Aorta (tissue), 5 donors: ENCODE data around the gene MACROH2A1. TPM values are rescaled to one million over a fixed set of nuclear protein-coding genes. Genes with fewer than 3 reads are reported as not detected.
"Not testable (repeated sequence)": the region's sequence is repeated elsewhere in the genome, so short reads cannot be mapped to it uniquely, and the experiment has no call there.

ENCODE experiments used
- ATAC-seq: fragments of 200-7000 bp; cut with Tn5 transposase; one replicate; pipeline ENCODE4 v1.9.1; 2022; ENCODE audit warnings: moderate library complexity; ENCODE audit not compliant: low FRiP score
- DNase-seq, 2 donors: peaks; one replicate each; pipeline ENCODE4 v3.0.0-alpha.2; 2020
- H3K27ac ChIP-seq, 2 donors: one replicate each; pipeline ENCODE4 v1.5.1; 2013; ENCODE audit warnings: low read length in 2 of 2, mild to moderate bottlenecking in 2 of 2, moderate library complexity in 2 of 2, control low read depth in 1 of 2, inconsistent platforms in 1 of 2, low read depth in 1 of 2
- H3K27me3 ChIP-seq, 2 donors: one replicate each; pipeline ENCODE4 v1.6.1; 2013; ENCODE audit warnings: control low read depth in 1 of 2, low read length in 1 of 2, mild to moderate bottlenecking in 1 of 2, moderate library complexity in 1 of 2; ENCODE audit not compliant: insufficient read depth in 2 of 2, control insufficient read depth in 1 of 2
- H3K36me3 ChIP-seq, 2 donors: one replicate each; pipeline ENCODE4 v1.6.1; 2013; ENCODE audit warnings: control low read depth in 1 of 2, low read length in 1 of 2, mild to moderate bottlenecking in 1 of 2; ENCODE audit not compliant: insufficient read depth in 2 of 2, control insufficient read depth in 1 of 2
- H3K4me1 ChIP-seq, 2 donors: one replicate each; pipeline ENCODE4 v1.6.1; 2013; ENCODE audit warnings: low read length in 2 of 2, control low read depth in 1 of 2, mild to moderate bottlenecking in 1 of 2, moderate library complexity in 1 of 2; ENCODE audit not compliant: insufficient read depth in 2 of 2, control insufficient read depth in 1 of 2
- H3K4me3 ChIP-seq, 2 donors: one replicate each; pipeline ENCODE4 v1.5.1; 2013; ENCODE audit warnings: low read length in 2 of 2, control low read depth in 1 of 2, mild to moderate bottlenecking in 1 of 2
- H3K9me3 ChIP-seq: one replicate; pipeline ENCODE4 v1.6.1; 2013; ENCODE audit warnings: mild to moderate bottlenecking, low read length; ENCODE audit not compliant: control insufficient read depth
- WGBS, 2 donors: extraction: QIAGEN DNeasy Blood & Tissue Kit; methylation state at CpG; one replicate each; pipeline ENCODE4 v1.1.7; 2013; 5-methylcytosine and 5-hydroxymethylcytosine counted together
- intact Hi-C, 2 donors: fragments of 100-400 bp; cut with DNase I; formaldehyde crosslinking; loops; one replicate each; pipeline versions ENCODE4 v1.14.2 to v1.15.0; 2022
- polyA plus RNA-seq, 2 donors: library from polyadenylated mRNA; stranded (reverse); fragments of 200-250 nt; gene quantifications; one replicate each; pipeline ENCODE4 v1.2.3, GENCODE V29; 2013
- total RNA-seq, 2 donors: library from RNA; stranded (reverse); fragmentation: NEBNext Ultra II Directional; extraction: Animal tissue kit (Norgen Biotek cat#: 25700); gene quantifications; one replicate each; pipeline ENCODE4 v1.2.1, GENCODE V29; 2021
- donor health status: healthy with polysubstance abuse.
- donor health status: Bipolar disorder and iron deficiency.
- donor health status: DM: no; HTN: no; CAD: no.
- donor health status: DM: no; HTN: no; CAD: no.
- donor health status: DM: yes; HTN: yes; CAD: no.

MACROH2A1 gene
- total and polyA plus RNA-seq, 4 donors: 79.6 to 113 (median 106) TPM

DNA sequence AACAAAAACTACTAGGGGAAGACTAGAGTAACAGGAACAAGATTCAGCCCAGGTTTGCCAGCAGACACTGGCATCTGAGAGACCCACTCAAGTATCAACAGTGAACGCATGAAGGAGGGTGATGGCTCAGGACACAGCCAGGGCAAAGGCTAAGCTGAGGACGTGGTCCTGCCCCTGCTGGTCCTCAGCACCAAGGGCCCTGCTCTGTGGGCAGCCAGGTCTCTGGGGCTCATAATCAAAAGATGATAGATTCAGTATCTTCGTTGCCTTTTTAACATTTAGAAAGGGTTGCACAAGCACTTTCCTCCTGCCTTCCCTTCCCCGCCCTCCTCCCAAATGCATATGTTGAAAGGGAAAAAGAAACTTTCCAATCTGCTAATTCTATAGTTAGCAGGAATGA, 31.5 kb downstream of the MACROH2A1 start:
- no peaks in the 10 kb centered on the region for H3K27me3 ChIP-seq
- 91% methylated on average over 4 of the region's 4 CpGs for WGBS, 2 donors
- H3K4me3 ChIP-seq: no peak overlapping the region
- peaks cover 4 to 13% of the 10 kb centered on the region in 2 donors for H3K36me3 ChIP-seq
- intact Hi-C loops: no loop called here
- no peak for DNase-seq
- H3K27ac ChIP-seq: no peak overlapping the region
- H3K9me3 ChIP-seq: no peaks in the 10 kb centered on the region
- no peak for ATAC-seq
- no peaks in the 10 kb centered on the region for H3K4me1 ChIP-seq

GRCh38 chr5:135367076-135367475, 32.0 kb downstream of the MACROH2A1 start:
- intact Hi-C loops: no loop called here
- Histone ChIP-seq H3K27me3 (no peaks in the 10 kb centered on the region), H3K36me3 (peaks cover 4 to 13% of the 10 kb centered on the region in 2 donors), H3K27ac (no peak overlapping the region), H3K4me1 (no peaks in the 10 kb centered on the region), H3K9me3 (no peaks in the 10 kb centered on the region), H3K4me3 (no peak overlapping the region)
- ATAC-seq (no peak), DNase-seq (no peak)
- 66 to 72% methylated on average over 2 of the region's 2 CpGs for WGBS, 2 donors

DNA sequence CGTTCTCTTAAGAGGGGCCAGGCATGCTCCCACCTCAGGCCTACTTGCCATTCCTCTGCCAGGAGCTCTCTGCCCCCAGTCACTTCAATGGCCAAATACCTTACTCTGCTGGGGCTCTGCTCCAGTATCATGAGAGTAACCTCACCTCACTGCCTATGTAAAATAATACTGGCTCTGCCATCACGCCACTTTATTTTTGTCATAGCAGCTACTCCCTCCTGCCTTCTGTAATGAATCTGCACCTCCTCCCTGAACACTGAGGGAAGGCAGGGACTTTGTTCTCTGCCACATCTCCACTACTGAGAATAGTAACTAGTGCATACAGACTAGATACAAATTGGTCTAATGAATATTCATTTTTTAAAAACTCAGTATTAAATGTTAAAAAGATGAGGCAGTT, 33.8 kb downstream of the MACROH2A1 start:
- ATAC-seq (no peak), DNase-seq (no peak)
- Histone ChIP-seq H3K4me3 (no peak overlapping the region), H3K9me3 (no peaks in the 10 kb centered on the region), H3K36me3 (peaks cover 4 to 13% of the 10 kb centered on the region in 2 donors), H3K27me3 (no peaks in the 10 kb centered on the region), H3K27ac (no peak overlapping the region), H3K4me1 (no peaks in the 10 kb centered on the region)
- intact Hi-C loops: no loop called here
- WGBS, 2 donors: 88 to 91% methylated on average over 2 of the region's 2 CpGs

- Histone ChIP-seq H3K4me3 (no peak overlapping the region), H3K27ac (no peak overlapping the region), H3K36me3 (peaks cover 2 to 13% of the 10 kb centered on the region in 2 donors), H3K9me3 (no peaks in the 10 kb centered on the region), H3K27me3 (no peaks in the 10 kb centered on the region), H3K4me1 (no peaks in the 10 kb centered on the region)
- intact Hi-C loops: no loop called here
- 68 to 73% methylated on average over 5 of the region's 5 CpGs for WGBS, 2 donors
- no peak for DNase-seq
- ATAC-seq: no peak
Measured at GRCh38 chr5:135364421-135365262, 34.4 kb downstream of the MACROH2A1 start.

- H3K36me3 ChIP-seq: peaks cover 2 to 11% of the 10 kb centered on the region in 2 donors
- H3K27ac ChIP-seq, H3K4me3 ChIP-seq, DNase-seq, ATAC-seq, H3K4me1 ChIP-seq, intact Hi-C loops, H3K27me3 ChIP-seq, H3K9me3 ChIP-seq: not testable (repeated sequence)
- WGBS, 2 donors: 98% methylated on average over 3 of the region's 3 CpGs
Measured at GRCh38 chr5:135363342-135363741, 35.7 kb downstream of the MACROH2A1 start.

DNA sequence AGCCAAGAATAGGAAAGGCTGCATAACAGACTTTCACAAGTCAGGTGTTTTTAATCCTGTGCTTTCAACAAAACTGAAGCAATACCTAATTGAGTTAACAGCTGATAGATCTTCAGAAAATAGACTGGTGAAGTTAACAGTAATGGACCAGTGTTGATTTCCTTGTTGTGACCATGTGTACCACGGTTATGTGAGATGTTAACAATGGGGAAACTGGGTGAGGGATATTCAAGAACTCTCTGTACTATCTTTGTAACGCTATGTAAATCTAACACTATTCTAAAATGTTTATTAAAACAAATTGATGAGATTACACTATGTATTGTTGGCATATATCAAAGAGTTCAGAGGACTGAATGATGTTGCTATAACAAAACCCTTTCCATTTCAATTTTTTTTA, 36.9 kb downstream of the MACROH2A1 start:
- Histone ChIP-seq H3K4me1 (no peaks in the 10 kb centered on the region), H3K27ac (no peak overlapping the region), H3K36me3 (peaks cover 0 to 3% of the 10 kb centered on the region in 2 donors), H3K9me3 (no peaks in the 10 kb centered on the region), H3K27me3 (no peaks in the 10 kb centered on the region), H3K4me3 (no peak overlapping the region)
- intact Hi-C loops: no loop called here
- WGBS, 2 donors: 94 to 97% methylated on average over 2 of the region's 2 CpGs
- DNase-seq (no peak), ATAC-seq (no peak)

DNA sequence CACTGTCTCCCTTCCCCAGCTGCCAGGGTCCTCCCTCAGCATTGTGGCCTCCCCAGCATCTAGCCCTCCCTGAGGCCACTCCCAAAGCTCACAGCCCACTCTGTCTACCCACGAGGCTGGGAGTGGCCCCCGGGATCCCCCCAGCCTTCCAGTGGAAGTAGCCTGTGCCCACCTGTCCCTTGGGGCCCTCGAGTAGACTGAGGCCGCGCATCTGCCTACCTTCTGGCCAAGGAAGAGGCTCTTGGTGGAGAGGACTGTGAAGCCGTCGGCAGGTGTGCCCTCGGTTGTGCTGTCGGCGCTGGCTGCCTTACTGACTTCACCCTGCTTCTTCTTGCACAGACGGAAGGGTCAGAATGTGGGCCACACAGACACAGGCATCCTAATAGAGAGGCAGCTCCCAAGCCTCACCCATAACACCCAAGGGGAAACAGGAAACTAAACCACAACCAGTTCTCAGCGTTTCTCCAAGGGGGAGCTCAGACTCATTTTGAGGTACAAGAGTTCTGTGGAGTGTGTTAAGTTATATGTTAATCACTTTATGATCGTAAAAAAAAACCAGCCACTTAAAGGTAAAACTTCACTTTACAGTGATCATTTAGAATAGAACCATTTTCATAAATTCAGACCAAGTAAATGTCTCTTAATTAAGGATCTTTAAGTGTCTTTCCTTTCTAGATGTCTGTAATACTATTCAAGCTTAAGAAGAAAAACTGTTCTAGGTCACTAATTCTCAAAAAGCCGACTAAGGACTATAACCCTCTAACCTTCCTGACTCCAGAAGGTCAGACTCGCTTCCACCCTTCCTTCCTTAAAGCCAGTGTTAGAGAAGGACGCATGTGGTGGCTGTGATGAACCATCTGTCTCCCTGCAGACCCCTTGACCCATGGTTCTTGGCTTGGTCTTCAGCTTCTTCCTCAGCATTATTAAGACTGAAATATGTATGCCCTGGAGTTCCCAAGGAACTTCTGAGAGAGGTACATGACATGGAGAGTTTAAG, 38.5 kb downstream of the MACROH2A1 start:
- DNase-seq: no peak
- no peak for ATAC-seq
- H3K27me3 ChIP-seq: no peaks in the 10 kb centered on the region
- H3K36me3 ChIP-seq: peaks cover 0 to 3% of the 10 kb centered on the region in 2 donors
- WGBS, 2 donors: 87 to 89% methylated on average over 16 of the region's 16 CpGs
- intact Hi-C loops: no loop called here
- no peak overlapping the region for H3K4me3 ChIP-seq
- H3K9me3 ChIP-seq: no peaks in the 10 kb centered on the region
- H3K27ac ChIP-seq: no peak overlapping the region
- H3K4me1 ChIP-seq: peaks cover 0 to 2% of the 10 kb centered on the region in 2 donors

- no peak for ATAC-seq
- intact Hi-C loops: no loop called here
- WGBS, 2 donors: 80 to 86% methylated on average over 8 of the region's 8 CpGs
Measured at GRCh38 chr5:135359374-135360165, 39.5 kb downstream of the MACROH2A1 start.

More at GRCh38 chr5:135359374-135360165, 39.5 kb downstream of the MACROH2A1 start:
- no peaks in the 10 kb centered on the region for H3K27me3 ChIP-seq
- no peak overlapping the region for H3K4me3 ChIP-seq
- H3K4me1 ChIP-seq: peaks cover 0 to 2% of the 10 kb centered on the region in 2 donors
- no peaks in the 10 kb centered on the region for H3K36me3 ChIP-seq
- no peak for DNase-seq
- no peak overlapping the region for H3K27ac ChIP-seq
- no peaks in the 10 kb centered on the region for H3K9me3 ChIP-seq
